CD4-positive, alpha-beta T cell treated with Interleukin-17A for 1 hour (primary cell): ENCODE measurements around the gene TMEM38B.

Source experiments
- DNase-seq: peaks from one replicate; pipeline ENCODE4 v3.0.0-alpha.2; 2020

The TMEM38B gene

GRCh38 chr9:105694190-105694847 lies at the start of gene TMEM38B:
Gene TMEM38B (plus strand): TSS chr9:105694541. CDS start chr9:105694661, 120 bp downstream.
- peak; percentile 72 for DNase-seq

GRCh38 chr9:105646879-105647594 lies 47.3 kb upstream of the TMEM38B start:
- DNase-seq = no peak

GRCh38 chr9:105647595-105648349 lies 46.6 kb upstream of the TMEM38B start:
- DNase-seq = no peak

GRCh38 chr9:105651806-105652205 lies 42.5 kb upstream of the TMEM38B start:
- no peak for DNase-seq

- no peak for DNase-seq
These were observed 38.0 kb upstream of the TMEM38B start for GRCh38 chr9:105656131-105656921.

- no peak for DNase-seq
These were observed 36.0 kb upstream of the TMEM38B start for GRCh38 chr9:105658351-105658750.

- DNase-seq = no peak
These were observed 33.3 kb upstream of the TMEM38B start for GRCh38 chr9:105661011-105661410.

- DNase-seq = no peak
These were observed 31.9 kb upstream of the TMEM38B start, which contains the start of gene TAL2 for GRCh38 chr9:105662184-105663104. Gene TAL2 (plus strand): TSS chr9:105662457. CDS start chr9:105662497, 40 bp downstream.

GRCh38 chr9:105663914-105664313 lies 30.4 kb upstream of the TMEM38B start:
- DNase-seq = no peak

- DNase-seq = no peak
These were observed 26.5 kb upstream of the TMEM38B start for GRCh38 chr9:105667867-105668266.

- DNase-seq = no peak
These were observed 24.0 kb upstream of the TMEM38B start for GRCh38 chr9:105670315-105670714.

GRCh38 chr9:105670775-105671174 lies 23.6 kb upstream of the TMEM38B start:
- DNase-seq = no peak

GRCh38 chr9:105672711-105673234 lies 21.6 kb upstream of the TMEM38B start:
- no peak for DNase-seq

- DNase-seq = no peak
These were observed 20.4 kb upstream of the TMEM38B start for GRCh38 chr9:105673850-105674387.

- DNase-seq = no peak
These were observed 17.9 kb upstream of the TMEM38B start for GRCh38 chr9:105676351-105676923.

- no peak for DNase-seq
These were observed 16.2 kb upstream of the TMEM38B start for GRCh38 chr9:105678163-105678562.

GRCh38 chr9:105678781-105679180 lies 15.6 kb upstream of the TMEM38B start:
- no peak for DNase-seq

- no peak for DNase-seq
These were observed 14.9 kb upstream of the TMEM38B start for GRCh38 chr9:105679257-105680022.

- no peak for DNase-seq
These were observed 13.0 kb upstream of the TMEM38B start for GRCh38 chr9:105681313-105681712.

GRCh38 chr9:105681724-105682123 lies 12.6 kb upstream of the TMEM38B start:
- DNase-seq = no peak
